Iris pigment epithelial cell (primary cell): Measurements from ENCODE around the gene NUDCD3.
A peak's percentile ranks its signal among the peaks of the same experiment; 100 is the strongest.

Experiments
- DNase-seq: peaks from one replicate; pipeline ENCODE4 v3.0.0-alpha.2; 2011; ENCODE audit warnings: low read depth

NUDCD3 gene

DNA sequence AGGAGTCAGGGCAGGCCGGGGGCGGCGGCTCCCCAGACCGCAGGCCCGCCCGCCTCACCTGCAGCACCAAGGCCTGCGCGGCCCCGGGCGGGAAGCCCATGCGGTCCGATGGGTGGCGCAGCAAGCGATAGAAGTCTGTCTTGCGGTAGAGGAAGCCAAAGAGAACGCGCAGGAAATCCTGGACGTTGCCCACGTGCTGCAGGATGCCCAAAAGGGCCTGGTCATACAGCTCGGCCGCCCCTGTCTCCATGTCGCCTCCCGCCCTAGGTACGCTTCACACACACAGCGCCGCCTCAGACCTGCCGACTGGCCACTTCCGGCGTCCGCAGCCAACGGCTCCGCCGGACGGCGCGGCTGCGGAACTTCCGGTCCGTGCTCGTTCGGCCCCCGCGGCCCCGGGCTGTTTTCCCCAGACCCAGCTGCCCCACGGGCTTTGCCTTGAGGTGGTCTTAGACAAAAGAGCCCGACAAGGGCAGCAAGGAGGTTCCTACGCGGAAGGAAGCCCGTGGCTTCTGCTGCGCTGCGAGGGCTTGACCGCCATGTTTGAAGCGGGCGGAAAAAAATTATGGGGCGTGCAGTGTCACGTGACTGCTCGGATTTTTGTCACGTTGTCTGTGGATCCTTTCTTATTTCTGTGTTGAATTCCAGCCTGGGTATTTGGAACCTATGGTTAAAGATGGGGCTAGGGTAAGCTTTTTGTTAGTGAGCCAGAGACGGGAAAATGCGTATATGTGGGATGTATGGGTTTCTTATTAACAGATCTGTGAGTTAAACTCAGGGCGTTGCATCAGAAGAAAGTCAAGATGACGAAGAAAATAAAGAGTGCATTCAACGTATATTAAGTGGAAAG, at the start of gene NUDCD3:
TSS of gene NUDCD3 (minus strand) at position 308 of the 850 bp plus-strand sequence. CDS start at position 250, 58 bp downstream.
- DNase-seq, result peak; percentile 77

DNA sequence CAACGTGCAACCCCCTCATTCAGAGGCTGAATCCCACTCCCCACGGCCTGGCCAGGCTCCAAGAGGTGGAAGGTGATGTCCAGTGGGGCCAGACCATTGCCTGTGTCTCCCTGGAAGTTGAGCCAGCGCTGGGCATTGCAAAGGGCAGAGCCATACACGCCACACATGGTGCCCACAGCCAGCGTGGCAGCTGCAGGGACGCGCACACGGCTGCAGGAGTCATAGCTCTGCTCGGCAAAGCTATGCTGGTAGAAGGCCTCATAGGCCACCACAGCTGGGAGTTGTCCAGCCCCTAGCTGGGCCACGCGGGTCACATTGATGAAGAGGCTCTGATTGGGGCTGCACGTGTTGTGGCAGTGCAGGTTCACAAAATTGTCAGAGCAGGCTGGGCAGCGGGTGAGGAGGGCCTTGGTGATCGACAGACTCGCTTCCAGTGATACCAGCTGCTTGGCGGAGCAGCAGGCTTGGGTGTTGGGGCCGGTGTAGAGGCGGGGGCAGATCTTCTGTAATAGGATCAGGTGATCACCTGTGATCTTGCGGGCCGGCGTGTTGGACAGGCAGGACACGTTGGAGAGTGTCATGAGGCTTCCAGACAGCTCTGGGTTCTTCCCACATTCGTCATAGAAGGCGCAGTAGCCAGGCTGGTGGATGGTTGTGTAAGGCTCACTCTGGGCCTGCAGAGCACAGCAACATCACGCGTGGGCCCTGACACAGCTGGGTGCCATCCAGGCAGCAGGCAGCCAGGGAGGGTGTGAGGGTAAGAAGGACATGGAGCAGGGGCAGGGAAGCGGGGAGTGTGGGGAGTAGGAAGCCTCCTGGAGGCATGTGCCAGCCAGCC, 49.4 kb upstream of the NUDCD3 start:
- no peak for DNase-seq

DNA sequence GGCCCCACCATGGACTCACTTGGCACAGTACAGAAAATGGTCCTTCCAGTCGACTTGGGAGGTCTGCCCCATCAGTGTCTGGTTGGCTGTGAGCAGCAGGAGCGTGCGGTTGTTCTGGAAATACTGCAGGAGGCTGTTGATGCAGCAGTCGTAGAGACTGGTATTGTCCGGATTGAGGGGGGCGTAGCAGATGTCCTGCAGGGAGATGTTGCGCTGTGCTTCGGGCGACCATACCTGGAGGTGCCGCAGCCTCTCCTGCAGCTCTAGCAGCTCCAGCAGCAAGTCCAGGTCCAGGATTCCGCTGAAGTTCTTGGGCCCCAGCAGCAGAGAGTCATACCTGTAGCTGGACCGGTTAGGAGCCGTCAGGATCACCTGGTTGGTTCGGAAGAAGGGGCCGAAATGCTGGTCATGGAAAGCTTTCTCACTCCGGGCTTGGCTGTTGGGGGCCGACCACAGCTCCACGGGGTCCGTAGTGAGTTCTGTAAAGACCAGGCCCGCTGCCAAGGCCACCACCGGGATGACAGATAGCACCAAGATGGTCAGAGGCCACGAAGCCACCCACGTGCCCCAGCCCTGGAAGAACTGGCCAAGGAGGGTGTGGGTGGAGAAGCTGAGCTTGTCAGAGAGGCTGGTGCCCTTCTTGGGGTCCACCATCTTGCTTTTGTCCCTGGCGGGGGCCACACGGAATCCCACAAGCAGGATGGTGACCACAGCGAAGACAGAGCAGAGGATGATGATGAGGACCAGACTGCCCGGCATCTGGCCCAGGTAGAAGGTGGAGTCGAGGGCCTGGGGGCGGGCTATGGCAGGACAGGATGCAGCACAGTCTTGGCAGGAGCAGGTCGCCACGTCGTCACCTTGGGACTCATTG, 48.6 kb upstream of the NUDCD3 start:
- DNase-seq, result no peak

DNA sequence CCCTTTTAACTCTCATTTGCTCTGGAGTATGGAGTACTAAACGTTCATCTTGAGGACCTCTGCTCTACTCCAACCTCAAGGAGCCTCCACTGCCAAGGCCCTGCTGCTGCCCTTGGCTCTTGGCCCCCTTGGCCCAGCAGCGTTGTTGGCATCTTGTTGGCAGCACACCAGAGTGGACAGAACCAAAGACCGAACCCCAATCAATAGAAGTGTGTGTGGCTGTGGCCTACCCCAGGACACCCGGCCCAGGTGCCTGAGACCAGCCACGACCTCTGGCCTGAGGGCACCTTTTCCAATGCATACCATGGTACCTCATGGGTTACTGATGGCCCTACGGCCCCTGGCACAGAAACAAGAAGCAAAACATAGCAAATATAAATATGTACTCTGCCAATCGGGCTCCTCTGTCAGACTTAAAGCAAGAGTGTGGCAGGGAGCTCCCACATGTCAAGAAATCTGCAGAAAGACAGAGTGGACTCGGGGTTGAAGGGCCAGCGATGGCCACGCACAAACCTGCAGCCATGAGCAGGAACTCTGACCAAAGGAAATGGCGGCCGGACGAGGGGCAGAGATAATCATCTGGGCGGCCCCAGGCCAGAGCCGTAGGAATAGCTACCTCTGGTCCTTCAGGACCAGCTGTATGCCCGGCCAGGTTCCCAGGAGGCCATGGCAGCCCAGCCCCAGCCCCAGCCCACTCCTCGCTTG, 47.8 kb upstream of the NUDCD3 start:
- DNase-seq, result no peak

DNA sequence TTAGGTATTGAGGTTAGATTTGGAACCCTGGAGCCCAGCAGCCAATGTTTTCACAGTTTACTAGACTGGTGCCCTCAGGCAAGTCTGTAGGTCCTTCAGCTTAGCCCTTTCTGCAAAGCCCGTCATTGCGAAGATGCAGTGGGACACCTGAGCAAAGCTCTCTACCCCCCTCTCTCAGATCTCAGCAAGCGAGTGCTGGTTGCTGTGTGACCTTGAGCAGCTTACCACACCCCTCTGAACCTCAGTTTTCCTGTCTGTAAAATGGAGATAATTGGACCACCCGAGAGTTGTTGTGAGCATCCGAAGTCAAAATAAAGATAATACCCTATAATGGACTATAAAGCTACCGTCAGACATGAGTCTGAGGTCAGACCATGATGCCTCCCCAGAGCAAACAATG, 47.0 kb upstream of the NUDCD3 start:
- DNase-seq, result no peak

DNA sequence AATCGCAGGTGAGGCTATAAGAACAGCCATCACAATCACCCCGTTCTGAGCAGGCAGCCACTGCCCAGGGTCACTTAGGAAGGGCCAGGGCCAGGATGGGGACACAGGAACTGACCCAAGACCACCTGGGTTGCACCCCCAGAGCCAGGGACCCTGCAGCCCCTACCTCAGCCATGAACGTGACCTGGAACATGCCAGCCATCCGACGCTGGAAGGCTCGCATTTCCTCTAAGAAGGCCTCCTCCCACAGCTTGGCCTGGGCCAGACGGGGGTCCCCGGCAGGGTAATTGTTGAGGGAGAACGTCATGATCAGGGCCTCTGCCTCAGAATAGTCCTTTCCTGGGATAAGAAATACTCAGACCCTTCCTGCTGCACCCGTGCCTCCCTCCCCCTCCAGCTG, 45.6 kb upstream of the NUDCD3 start:
- DNase-seq, result no peak

DNA sequence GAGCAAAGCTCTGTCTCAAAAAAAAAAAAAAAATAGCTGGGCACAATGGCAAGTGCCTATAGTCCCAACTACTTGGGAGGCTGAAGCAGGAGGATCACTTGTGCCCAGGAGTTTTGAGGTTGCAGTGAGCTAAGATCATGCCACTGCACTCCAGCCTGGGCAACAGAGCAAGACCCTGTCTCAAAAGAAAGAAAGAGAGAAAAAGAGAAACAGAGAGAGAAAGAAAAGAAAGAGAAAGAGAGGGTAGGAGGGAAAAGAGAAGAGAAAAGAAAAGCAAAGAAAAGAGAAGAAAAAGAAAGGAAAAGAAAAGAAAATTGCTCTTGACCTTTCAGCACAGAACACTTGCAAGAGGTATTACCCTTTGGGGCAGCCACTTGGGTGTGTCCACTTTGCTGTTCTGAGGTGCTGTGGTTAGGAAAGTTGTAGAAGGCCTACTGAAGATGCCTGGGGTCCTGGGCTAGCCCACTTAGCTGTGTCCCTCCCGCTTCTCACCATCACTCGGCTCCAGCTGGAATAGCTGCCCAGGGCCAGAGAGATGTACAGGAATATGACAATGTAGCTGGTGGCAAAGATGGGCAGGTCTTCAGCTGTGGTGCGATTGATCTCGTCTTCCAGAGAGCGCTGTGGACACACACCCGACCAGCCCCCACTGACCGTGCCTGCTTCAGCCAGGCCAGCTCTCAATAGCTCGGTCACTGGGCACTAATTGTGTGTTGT, 45.0 kb upstream of the NUDCD3 start:
- DNase-seq, result no peak

DNA sequence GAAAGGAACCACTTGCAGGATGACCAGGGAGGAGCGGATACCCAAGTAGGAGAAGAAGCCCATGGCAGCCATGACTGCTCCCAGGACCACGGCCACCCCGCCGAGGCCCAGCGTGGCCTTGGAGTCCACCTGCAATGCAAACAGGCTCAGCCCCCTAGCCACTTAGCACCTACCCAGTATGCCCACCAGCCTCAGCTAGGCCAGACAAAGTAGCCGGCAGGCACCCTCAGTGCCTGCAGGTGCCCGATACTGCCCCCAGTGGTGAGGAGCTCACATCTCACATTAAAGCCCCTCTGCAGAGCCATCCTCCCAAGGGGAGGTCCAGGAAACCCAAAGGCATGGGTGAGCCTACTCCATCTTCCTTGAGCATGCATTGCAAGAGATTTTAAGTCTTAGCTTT, 44.0 kb upstream of the NUDCD3 start:
- DNase-seq, result peak; percentile 19

DNA sequence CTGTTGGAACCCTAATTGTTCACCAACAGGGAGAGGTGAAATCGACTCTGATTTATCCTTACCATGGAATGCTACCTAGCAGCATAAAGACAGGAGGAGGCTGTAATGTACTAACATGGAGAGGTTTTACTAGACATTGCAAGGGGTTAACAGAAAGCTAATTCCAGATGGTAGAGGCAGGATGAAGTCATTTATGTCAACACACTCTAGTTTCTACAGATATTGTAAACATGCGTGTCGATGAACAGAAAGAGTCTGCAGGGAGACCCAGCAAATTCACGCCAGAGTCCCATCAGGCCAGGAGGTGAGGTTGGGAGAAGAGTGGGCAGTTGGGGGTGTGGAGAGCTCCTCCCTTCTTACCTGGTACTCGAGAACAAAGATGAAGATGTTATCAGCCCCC, 43.6 kb upstream of the NUDCD3 start:
- peak; percentile 28 for DNase-seq

DNA sequence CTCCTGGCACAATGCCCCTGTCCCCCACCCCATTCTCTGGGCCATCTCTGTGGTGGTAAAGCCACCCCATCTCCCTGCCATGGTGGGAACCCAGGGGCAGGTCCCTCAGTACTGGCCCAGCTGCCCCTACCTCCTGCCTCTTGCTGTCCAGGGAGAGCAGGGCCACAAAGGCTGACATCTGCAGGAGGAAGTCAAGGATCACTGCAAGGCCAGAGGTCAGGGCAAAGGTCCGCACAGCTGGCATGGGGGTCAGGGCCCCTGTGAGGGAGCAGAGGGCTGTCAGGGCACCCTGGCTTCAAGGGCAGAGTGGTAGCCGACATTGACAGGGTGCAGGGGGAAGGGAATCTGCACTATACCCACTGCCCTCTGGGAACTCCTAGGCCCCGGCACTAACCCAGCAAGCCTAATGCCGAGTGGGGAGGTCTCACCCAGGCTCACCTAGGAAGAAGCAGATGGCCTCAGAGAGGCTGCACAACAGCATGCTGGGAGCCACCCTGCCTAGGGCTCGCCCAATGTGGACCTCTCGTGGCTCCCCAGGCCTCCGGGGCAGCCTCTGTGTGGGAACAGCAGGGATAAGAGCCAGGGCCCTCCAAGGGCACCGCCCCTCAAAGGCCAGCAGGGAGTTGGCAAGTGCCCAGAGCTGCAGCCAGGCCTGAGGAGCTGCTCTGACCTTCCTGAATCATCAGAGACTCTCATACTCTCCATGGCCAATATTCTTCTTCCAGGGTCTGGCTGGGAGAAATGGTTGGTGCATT, 43.0 kb upstream of the NUDCD3 start:
- no peak for DNase-seq

DNA sequence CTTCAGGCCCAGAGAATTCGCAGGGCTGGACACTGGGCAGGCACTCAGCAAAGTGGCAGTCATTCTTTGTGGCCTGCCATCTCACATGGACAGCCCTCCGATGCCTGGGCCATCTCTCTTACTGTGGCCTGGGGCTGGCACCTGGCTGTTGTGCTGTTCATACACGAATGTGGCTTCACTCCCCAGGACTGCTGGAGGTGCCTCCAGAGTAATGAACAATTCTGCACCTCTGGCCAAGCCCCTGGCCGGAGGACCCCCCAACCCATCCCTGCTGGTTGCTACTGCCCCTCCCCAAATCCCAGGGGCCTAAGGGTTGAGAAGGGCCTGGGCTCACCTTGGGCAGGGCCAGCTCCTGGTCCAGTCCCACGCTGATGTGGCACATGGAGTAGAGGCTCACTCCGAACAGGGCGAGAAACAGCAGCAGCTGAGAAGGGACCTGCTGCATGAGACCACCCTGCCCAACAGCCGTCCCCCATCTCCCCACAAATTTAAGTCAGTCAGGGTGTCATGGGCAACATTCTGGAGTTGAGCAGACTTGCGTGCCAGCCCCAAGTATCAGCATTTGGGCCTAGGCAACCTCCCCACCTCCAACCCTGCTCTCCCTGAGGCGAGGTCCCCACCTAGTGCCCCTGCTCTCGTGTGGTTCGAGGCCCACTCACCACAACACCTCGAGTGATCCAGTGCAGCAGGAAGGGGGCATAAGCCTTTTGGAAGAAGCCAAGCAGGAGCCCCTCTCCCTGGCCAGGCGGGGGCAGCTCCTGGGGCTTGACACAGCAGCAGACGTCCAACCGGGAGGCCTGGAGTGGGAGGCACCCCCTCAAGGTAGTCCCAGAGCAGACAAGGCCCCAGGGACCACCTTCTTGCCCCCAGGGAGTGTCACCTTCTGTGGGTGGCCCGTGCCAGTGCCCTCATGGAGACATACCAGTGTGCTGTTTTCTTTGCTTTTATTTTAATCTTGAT, 41.2 kb upstream of the NUDCD3 start:
- no peak for DNase-seq

DNA sequence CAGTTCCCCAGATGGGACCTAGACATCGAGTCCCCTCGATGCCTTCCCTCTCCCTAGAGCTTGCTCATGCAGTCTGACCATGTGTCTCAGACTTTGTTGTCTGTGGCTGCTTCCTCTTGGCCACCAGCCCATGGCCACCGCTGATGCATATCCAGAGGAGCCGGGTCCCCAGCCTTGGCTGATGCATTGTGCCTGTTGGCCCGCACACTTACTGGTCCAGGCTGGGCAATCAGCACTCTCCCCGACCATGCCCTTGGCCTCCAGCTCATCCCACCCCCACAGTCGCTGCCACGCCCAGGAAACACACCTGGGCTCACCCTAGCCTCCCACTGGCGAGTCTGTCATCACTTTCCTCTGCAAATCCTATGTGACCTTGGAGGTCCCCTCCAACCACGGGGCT, 40.5 kb upstream of the NUDCD3 start:
- no peak for DNase-seq

DNA sequence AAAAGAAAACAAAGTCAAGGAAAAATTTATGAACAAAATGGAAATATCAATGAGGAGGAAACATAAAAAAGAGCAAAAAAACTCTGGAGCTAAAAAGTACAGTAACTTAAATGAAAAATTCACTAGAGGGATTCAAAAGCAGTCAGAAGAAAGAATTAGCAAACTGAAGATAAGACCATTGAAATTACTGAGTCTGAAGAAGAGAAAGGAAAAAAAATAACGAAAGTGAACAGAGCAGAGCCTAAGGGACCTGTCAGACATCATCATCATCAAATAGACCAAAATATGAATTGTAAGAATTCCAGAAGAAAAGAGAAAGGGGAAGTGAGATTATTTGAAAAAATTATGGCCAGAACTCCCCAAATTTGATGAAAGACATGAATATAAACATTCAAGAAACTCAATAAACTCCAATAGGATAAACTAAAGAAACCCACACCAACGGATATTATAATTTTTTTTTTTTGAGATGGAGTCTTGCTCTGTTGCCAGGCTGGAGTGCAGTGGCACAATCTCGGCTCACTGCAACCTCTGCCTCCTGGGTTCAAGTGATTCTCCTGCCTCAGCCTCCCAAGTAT, 34.4 kb upstream of the NUDCD3 start:
- DNase-seq, result no peak

DNA sequence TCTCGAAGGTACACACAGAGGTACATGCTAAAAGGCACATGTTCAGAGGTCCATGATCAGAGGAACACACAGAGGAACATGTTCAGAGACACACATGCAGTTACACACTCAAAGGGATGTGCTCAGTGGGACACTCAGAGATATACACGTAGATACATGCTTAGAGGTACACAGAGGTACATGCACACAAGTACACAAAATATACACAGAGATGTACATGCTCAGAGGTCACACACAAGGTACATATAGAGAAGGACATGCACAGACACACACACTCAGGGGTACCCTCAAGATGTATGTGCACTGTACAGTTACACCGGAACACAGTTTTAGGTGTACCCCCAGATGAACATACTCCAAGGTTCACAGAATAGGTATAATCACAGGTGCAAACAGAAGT, 31.9 kb upstream of the NUDCD3 start:
- DNase-seq, result no peak

DNA sequence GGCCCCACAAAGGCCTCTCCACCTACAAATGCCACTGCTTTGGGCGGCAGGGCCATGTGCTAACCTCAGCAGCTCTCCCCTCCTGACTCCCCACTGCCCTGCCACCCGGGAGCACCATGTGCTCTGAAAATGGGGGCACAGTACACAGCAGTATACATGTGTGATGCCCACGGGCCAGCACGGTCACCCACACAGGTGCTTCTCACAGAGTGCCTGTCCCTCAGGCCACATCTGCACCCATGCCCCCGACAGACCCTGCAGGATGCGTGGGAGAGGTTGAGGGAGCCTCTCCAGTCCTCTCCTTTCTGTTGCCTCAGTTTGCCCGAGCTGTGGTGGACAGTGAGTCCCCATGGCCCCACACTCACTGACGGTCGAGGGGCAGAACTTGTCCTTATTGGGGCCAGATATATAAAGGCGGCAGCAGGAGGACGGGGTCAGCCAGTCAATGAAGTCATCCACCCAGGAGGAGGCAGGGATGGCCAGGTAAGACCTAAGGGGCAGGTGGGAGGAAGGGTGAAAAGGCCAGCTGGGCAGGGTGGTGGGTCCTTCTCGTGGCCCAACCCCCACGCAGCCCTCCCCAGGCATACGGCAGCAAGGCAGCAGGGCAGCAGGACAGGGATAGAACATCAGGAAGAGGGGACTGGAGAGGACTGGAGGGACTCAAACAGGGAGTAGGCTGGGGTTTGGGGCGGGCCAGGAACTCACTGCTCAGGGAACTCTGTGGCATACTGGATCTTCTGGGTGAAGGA, 31.1 kb upstream of the NUDCD3 start:
- DNase-seq, result no peak

DNA sequence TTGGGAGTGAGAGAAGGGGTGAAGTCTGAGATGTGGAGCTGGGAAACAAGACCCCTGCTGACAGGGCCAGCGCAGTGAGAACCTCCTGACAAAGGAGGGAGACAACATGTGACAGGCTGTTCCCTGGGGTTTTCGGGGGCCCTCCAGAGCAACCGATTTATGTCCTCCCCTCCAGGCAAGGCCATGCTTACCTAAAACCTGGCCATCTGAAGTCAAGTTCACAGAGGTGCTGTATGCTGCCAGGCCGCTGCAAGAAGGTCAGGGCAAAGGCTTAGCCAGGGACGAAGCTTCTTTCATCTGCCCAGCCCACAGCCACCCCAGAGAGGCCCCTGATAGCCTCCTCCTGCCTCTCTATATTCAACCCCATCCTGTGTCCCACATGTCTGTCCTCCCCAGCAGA, 30.1 kb upstream of the NUDCD3 start:
- DNase-seq, result no peak

DNA sequence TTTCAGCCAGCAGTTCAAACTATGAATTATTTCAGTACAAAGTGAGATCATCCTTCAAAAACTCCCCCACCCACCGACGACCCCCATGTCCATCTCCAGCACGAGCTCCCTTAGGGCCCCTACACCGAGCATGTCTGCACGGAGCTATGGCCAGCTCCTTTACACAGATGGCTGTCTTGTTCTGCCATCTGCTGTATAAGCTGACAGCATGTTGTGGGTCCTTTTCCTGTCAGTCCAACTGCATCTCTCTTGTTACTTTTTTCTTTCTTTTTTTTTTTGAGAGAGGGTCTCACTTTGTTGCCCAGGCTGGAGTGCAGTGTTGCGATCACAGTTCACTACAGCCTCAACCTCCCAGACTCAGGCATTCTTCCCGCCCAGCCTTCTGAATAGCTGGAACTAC, 29.1 kb upstream of the NUDCD3 start:
- DNase-seq, result no peak

DNA sequence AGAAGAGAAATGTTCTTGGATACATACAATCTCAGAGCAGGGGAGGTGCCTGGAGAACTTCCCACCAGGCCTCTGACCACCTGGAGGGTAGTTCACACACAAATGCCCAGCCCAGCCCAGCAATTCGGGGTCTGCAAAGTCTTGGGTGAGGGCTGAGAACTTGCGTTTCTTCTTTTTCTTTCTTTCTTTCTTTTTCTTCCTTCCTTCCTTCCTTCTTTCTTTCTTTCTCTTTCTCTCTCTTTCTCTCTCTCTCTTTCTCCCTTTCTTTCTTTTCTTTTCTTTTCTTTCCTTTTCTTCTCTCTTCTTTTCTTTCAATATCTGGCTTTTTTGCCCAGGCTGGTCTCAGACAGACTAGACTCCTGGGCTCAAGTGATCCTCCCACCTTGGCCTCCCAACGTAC, 28.3 kb upstream of the NUDCD3 start:
- DNase-seq, result no peak
